Prostate gland (tissue), 2 donors: ENCODE results near the gene ETNK1. TPM values are rescaled to one million over a fixed set of nuclear protein-coding genes. Genes with fewer than 3 reads are reported as not detected.
"Not testable (repeated sequence)": the region's sequence is repeated elsewhere in the genome, so short reads cannot be mapped to it uniquely, and the experiment has no call there.

Experiments used
- DNase-seq: peaks from one replicate; pipeline ENCODE4 v3.0.0-alpha.2; 2019; ENCODE audit warnings: low spot score
- H3K27ac ChIP-seq, 2 donors: fragments of 200-600 bp; sonication (generic); 2 replicates each; pipeline ENCODE4 v1.5.1; 2017 to 2019
- H3K27me3 ChIP-seq: fragments of 200-600 bp; sonication (generic); replicated peaks from 2 replicates; pipeline ENCODE4 v1.5.1; 2019; ENCODE audit not compliant: insufficient read depth
- H3K36me3 ChIP-seq, 2 donors: fragments of 200-600 bp; sonication (generic); 1 replicate in 1 of 2; 2 replicates in 1 of 2; pipeline versions ENCODE4 v1.5.1 to v1.8.1; 2017 to 2019
- H3K4me1 ChIP-seq: fragments of 200-600 bp; sonication (generic); replicated peaks from 2 replicates; pipeline ENCODE4 v1.5.1; 2019
- H3K4me3 ChIP-seq, 2 donors: fragments of 200-600 bp; sonication (generic); 2 replicates each; pipeline ENCODE4 v1.5.1; 2017 to 2019
- H3K9me3 ChIP-seq: fragments of 200-600 bp; sonication (generic); 2 replicates; pipeline ENCODE4 v1.5.1; 2017
- CTCF ChIP-seq, 4 experiments: fragments of 200-600 bp in 2 of 4; fragments of 450-650 bp in 2 of 4; sonication (generic) in 2 of 4; IDR thresholded peaks; 1 replicate in 3 of 4; 2 replicates in 1 of 4; pipeline ENCODE4 v1.5.1; 2016 to 2019; ENCODE audit warnings: antibody characterized with exemption in 4 of 4, mild to moderate bottlenecking in 2 of 4, moderate library complexity in 2 of 4
- POLR2A ChIP-seq: fragments of 450-650 bp; IDR thresholded peaks from one replicate; pipeline ENCODE4 v1.6.1; 2016; ENCODE audit warnings: antibody characterized with exemption, mild to moderate bottlenecking
- POLR2AphosphoS5 ChIP-seq: sonication (generic); formaldehyde crosslinking; IDR thresholded peaks from one replicate; pipeline ENCODE4 v1.6.1; 2017; ENCODE audit warnings: antibody characterized with exemption
- WGBS: methylation state at CpG from one replicate; pipeline ENCODE4 v1.1.5; 2018; 5-methylcytosine and 5-hydroxymethylcytosine counted together
- intact Hi-C: fragments of 100-400 bp; cut with DNase I; formaldehyde crosslinking; loops from one replicate; pipeline ENCODE4 v1.14.2; 2022
- total RNA-seq, 2 donors: library from RNA; depleted of rRNA; stranded (reverse); fragments of >200 nt; gene quantifications; one replicate each; pipeline ENCODE4 v1.1.0, GENCODE V29; 2016

ETNK1 gene
- total RNA-seq, 2 donors from 2014 or later, result 48.0 to 64.2 TPM

GRCh38 chr12:22698576-22698975 lies 73.6 kb downstream of the ETNK1 start:
- intact Hi-C loops, result no loop called here
- no peak for DNase-seq
- Histone ChIP-seq H3K36me3 (no peaks in the 10 kb centered on the region), H3K4me3 (no peak overlapping the region), H3K27ac (no peak overlapping the region), H3K9me3 (no peaks in the 10 kb centered on the region), H3K4me1 (no peaks in the 10 kb centered on the region), H3K27me3 (no peaks in the 10 kb centered on the region)
- TF ChIP-seq POLR2AphosphoS5, result no peak
- 94% methylated on average over 3 of the region's 3 CpGs for WGBS

GRCh38 chr12:22699705-22700104 lies 74.7 kb downstream of the ETNK1 start:
- intact Hi-C loops, result not testable (repeated sequence)

GRCh38 chr12:22700106-22700505 lies 75.1 kb downstream of the ETNK1 start:
- intact Hi-C loops, result no loop called here
- no peaks in the 10 kb centered on the region for H3K27me3 ChIP-seq
- 83% methylated on average over 1 of the region's 1 CpG for WGBS

More at GRCh38 chr12:22699705-22700104, 74.7 kb downstream of the ETNK1 start:
- not testable (repeated sequence) for H3K4me1 ChIP-seq, H3K27ac ChIP-seq, H3K36me3 ChIP-seq, H3K9me3 ChIP-seq, H3K27me3 ChIP-seq, DNase-seq, H3K4me3 ChIP-seq
- 92% methylated on average over 11 of the region's 11 CpGs for WGBS

GRCh38 chr12:22701216-22701809 lies 76.3 kb downstream of the ETNK1 start:
- H3K27me3 ChIP-seq, H3K9me3 ChIP-seq, H3K36me3 ChIP-seq, DNase-seq, intact Hi-C loops, H3K27ac ChIP-seq, H3K4me1 ChIP-seq, H3K4me3 ChIP-seq: not testable (repeated sequence)
- WGBS, result 47% methylated on average over 7 of the region's 7 CpGs

More at GRCh38 chr12:22700106-22700505, 75.1 kb downstream of the ETNK1 start:
- H3K4me3 ChIP-seq, result no peak overlapping the region
- DNase-seq, result no peak
- no peaks in the 10 kb centered on the region for H3K36me3 ChIP-seq
- no peaks in the 10 kb centered on the region for H3K4me1 ChIP-seq
- no peak overlapping the region for H3K27ac ChIP-seq
- no peaks in the 10 kb centered on the region for H3K9me3 ChIP-seq
- no peak for TF ChIP-seq POLR2A
- no peak for TF ChIP-seq POLR2AphosphoS5
- no peak for TF ChIP-seq CTCF (IDR thresholded peaks at IDR 0.05)

- no peak overlapping the region for H3K27ac ChIP-seq
- WGBS, result 95% methylated on average over 2 of the region's 2 CpGs
- DNase-seq, result no peak
- no peak overlapping the region for H3K4me3 ChIP-seq
- no peaks in the 10 kb centered on the region for H3K4me1 ChIP-seq
- no peaks in the 10 kb centered on the region for H3K36me3 ChIP-seq
- no peaks in the 10 kb centered on the region for H3K27me3 ChIP-seq
- TF ChIP-seq POLR2AphosphoS5 (no peak), CTCF (IDR thresholded peaks at IDR 0.05) (no peak), POLR2A (no peak)
- H3K9me3 ChIP-seq, result no peaks in the 10 kb centered on the region
- intact Hi-C loops, result no loop called here
These were observed 77.7 kb downstream of the ETNK1 start for GRCh38 chr12:22702690-22703089.

- no peak for TF ChIP-seq POLR2A
- no peak for TF ChIP-seq POLR2AphosphoS5
- TF ChIP-seq CTCF (IDR thresholded peaks at IDR 0.05), result peak in 3 of 4 experiments; percentile 47 to 49 (median 48)
- Histone ChIP-seq H3K4me1 (no peaks in the 10 kb centered on the region), H3K4me3 (no peak overlapping the region), H3K27ac (no peak overlapping the region), H3K9me3 (no peaks in the 10 kb centered on the region), H3K27me3 (no peaks in the 10 kb centered on the region), H3K36me3 (no peaks in the 10 kb centered on the region)
- intact Hi-C loops, result no loop called here
- DNase-seq, result no peak
- WGBS, result 18% methylated on average over 5 of the region's 5 CpGs
These were observed 84.3 kb downstream of the ETNK1 start for GRCh38 chr12:22709292-22709691.
